Memory B cell (primary cell): ENCODE measurements around the gene DOCK9.

Source experiments
- ATAC-seq: fragments of 150-1000 bp; cut with Tn5 transposase; 2 replicates; pipeline ENCODE4 v1.10.0; 2021; ENCODE audit warnings: low read depth, mild to moderate bottlenecking, moderate library complexity
- DNase-seq, 2 donors: peaks; one replicate each; pipeline ENCODE4 v3.0.0; 2022; ENCODE audit warnings: low spot score in 2 of 2
- H3K27ac Mint-ChIP-seq: one replicate; pipeline ENCODE4 v1.8.0; 2022; ENCODE audit warnings: mild to moderate bottlenecking, moderate library complexity, mixed read lengths
- H3K27me3 Mint-ChIP-seq: one replicate; pipeline ENCODE4 v1.8.0; 2022; ENCODE audit warnings: mixed read lengths
- H3K36me3 Mint-ChIP-seq: one replicate; pipeline ENCODE4 v1.8.0; 2022; ENCODE audit warnings: mild to moderate bottlenecking, mixed read lengths
- H3K4me1 Mint-ChIP-seq: one replicate; pipeline ENCODE4 v1.8.0; 2022; ENCODE audit warnings: mixed read lengths
- H3K4me3 Mint-ChIP-seq: one replicate; pipeline ENCODE4 v1.8.0; 2022; ENCODE audit warnings: mild to moderate bottlenecking, moderate library complexity, mixed read lengths
- H3K9me3 Mint-ChIP-seq: one replicate; pipeline ENCODE4 v1.8.0; 2022; ENCODE audit warnings: mixed read lengths

The DOCK9 gene

GRCh38 chr13:98880677-98881076 is 97.2 kb downstream of the DOCK9 start:
- H3K9me3 Mint-ChIP-seq = no peaks in the 10 kb centered on the region
- ATAC-seq (no peak), DNase-seq (no peak)
- H3K27ac Mint-ChIP-seq = no peak overlapping the region
- H3K4me3 Mint-ChIP-seq = no peak overlapping the region
- no peaks in the 10 kb centered on the region for H3K27me3 Mint-ChIP-seq
- H3K36me3 Mint-ChIP-seq = peaks cover 44% of the 10 kb centered on the region
- peaks cover 3% of the 10 kb centered on the region for H3K4me1 Mint-ChIP-seq

- Mint-ChIP-seq H3K4me3 (no peak overlapping the region), H3K9me3 (no peaks in the 10 kb centered on the region), H3K27me3 (no peaks in the 10 kb centered on the region), H3K27ac (no peak overlapping the region), H3K36me3 (peaks cover 43% of the 10 kb centered on the region), H3K4me1 (peaks cover 8% of the 10 kb centered on the region)
- DNase-seq (no peak), ATAC-seq (no peak)
Observed at GRCh38 chr13:98879957-98880356, 97.9 kb downstream of the DOCK9 start.

GRCh38 chr13:98879127-98879520 is 98.7 kb downstream of the DOCK9 start:
- Mint-ChIP-seq H3K27ac (no peak overlapping the region), H3K4me3 (no peak overlapping the region), H3K36me3 (peaks cover 46% of the 10 kb centered on the region), H3K4me1 (peaks cover 13% of the 10 kb centered on the region), H3K9me3 (no peaks in the 10 kb centered on the region), H3K27me3 (no peaks in the 10 kb centered on the region)
- DNase-seq = no peak
- ATAC-seq = no peak

GRCh38 chr13:98878486-98879126 is 99.3 kb downstream of the DOCK9 start:
- H3K27me3 Mint-ChIP-seq = no peaks in the 10 kb centered on the region
- ATAC-seq = no peak
- H3K36me3 Mint-ChIP-seq = peaks cover 51% of the 10 kb centered on the region
- H3K27ac Mint-ChIP-seq = no peak overlapping the region
- DNase-seq = no peak
- no peak overlapping the region for H3K4me3 Mint-ChIP-seq
- H3K4me1 Mint-ChIP-seq = peaks cover 13% of the 10 kb centered on the region
- peaks cover 2% of the 10 kb centered on the region for H3K9me3 Mint-ChIP-seq

GRCh38 chr13:98877936-98878335 is 99.9 kb downstream of the DOCK9 start:
- no peak overlapping the region for H3K27ac Mint-ChIP-seq
- peaks cover 52% of the 10 kb centered on the region for H3K36me3 Mint-ChIP-seq
- no peak for ATAC-seq
- H3K4me1 Mint-ChIP-seq = peaks cover 13% of the 10 kb centered on the region
- peaks cover 3% of the 10 kb centered on the region for H3K9me3 Mint-ChIP-seq
- H3K4me3 Mint-ChIP-seq = no peak overlapping the region
- no peak for DNase-seq
- no peaks in the 10 kb centered on the region for H3K27me3 Mint-ChIP-seq

GRCh38 chr13:98877466-98877865 is 100.4 kb downstream of the DOCK9 start:
- peaks cover 13% of the 10 kb centered on the region for H3K4me1 Mint-ChIP-seq
- H3K27ac Mint-ChIP-seq = no peak overlapping the region
- no peak for ATAC-seq
- H3K9me3 Mint-ChIP-seq = peaks cover 4% of the 10 kb centered on the region
- no peak for DNase-seq
- no peak overlapping the region for H3K4me3 Mint-ChIP-seq
- H3K27me3 Mint-ChIP-seq = no peaks in the 10 kb centered on the region
- peaks cover 52% of the 10 kb centered on the region for H3K36me3 Mint-ChIP-seq

GRCh38 chr13:98875146-98875729 is 102.6 kb downstream of the DOCK9 start:
- H3K36me3 Mint-ChIP-seq = peaks cover 41% of the 10 kb centered on the region
- peaks cover 4% of the 10 kb centered on the region for H3K9me3 Mint-ChIP-seq
- peak overlapping the region; percentile 82 for H3K27ac Mint-ChIP-seq
- no peaks in the 10 kb centered on the region for H3K27me3 Mint-ChIP-seq
- H3K4me3 Mint-ChIP-seq = peak overlapping the region; percentile 30
- ATAC-seq = peak; percentile 97
- peaks cover 13% of the 10 kb centered on the region for H3K4me1 Mint-ChIP-seq
- no peak for DNase-seq

- peaks cover 10% of the 10 kb centered on the region for H3K4me1 Mint-ChIP-seq
- peaks cover 34% of the 10 kb centered on the region for H3K36me3 Mint-ChIP-seq
- no peaks in the 10 kb centered on the region for H3K27me3 Mint-ChIP-seq
- DNase-seq = no peak
- no peak for ATAC-seq
- H3K9me3 Mint-ChIP-seq = peaks cover 4% of the 10 kb centered on the region
- H3K4me3 Mint-ChIP-seq = no peak overlapping the region
- no peak overlapping the region for H3K27ac Mint-ChIP-seq
Observed at GRCh38 chr13:98874029-98874397, 103.9 kb downstream of the DOCK9 start.

GRCh38 chr13:98873377-98874028 is 104.4 kb downstream of the DOCK9 start:
- H3K27ac Mint-ChIP-seq = no peak overlapping the region
- DNase-seq = no peak
- no peaks in the 10 kb centered on the region for H3K27me3 Mint-ChIP-seq
- H3K4me3 Mint-ChIP-seq = no peak overlapping the region
- peaks cover 32% of the 10 kb centered on the region for H3K36me3 Mint-ChIP-seq
- peaks cover 4% of the 10 kb centered on the region for H3K9me3 Mint-ChIP-seq
- peaks cover 10% of the 10 kb centered on the region for H3K4me1 Mint-ChIP-seq
- ATAC-seq = no peak

- DNase-seq = no peak
- peaks cover 10% of the 10 kb centered on the region for H3K4me1 Mint-ChIP-seq
- peaks cover 4% of the 10 kb centered on the region for H3K9me3 Mint-ChIP-seq
- no peak overlapping the region for H3K4me3 Mint-ChIP-seq
- H3K27ac Mint-ChIP-seq = no peak overlapping the region
- no peaks in the 10 kb centered on the region for H3K27me3 Mint-ChIP-seq
- H3K36me3 Mint-ChIP-seq = peaks cover 34% of the 10 kb centered on the region
- ATAC-seq = no peak
Observed at GRCh38 chr13:98871727-98872126, 106.1 kb downstream of the DOCK9 start.

- Mint-ChIP-seq H3K9me3 (peaks cover 4% of the 10 kb centered on the region), H3K4me1 (peaks cover 2% of the 10 kb centered on the region)
- ATAC-seq = no peak
Observed at GRCh38 chr13:98869408-98870090, 108.3 kb downstream of the DOCK9 start.

GRCh38 chr13:98868932-98869331 is 108.9 kb downstream of the DOCK9 start:
- DNase-seq (no peak), ATAC-seq (no peak)
- H3K4me3 Mint-ChIP-seq = no peak overlapping the region
- H3K4me1 Mint-ChIP-seq = no peaks in the 10 kb centered on the region
- no peak overlapping the region for H3K27ac Mint-ChIP-seq
- H3K36me3 Mint-ChIP-seq = peaks cover 40% of the 10 kb centered on the region
- H3K9me3 Mint-ChIP-seq = peaks cover 4% of the 10 kb centered on the region
- no peaks in the 10 kb centered on the region for H3K27me3 Mint-ChIP-seq

More at GRCh38 chr13:98869408-98870090, 108.3 kb downstream of the DOCK9 start:
- Mint-ChIP-seq H3K27me3 (no peaks in the 10 kb centered on the region), H3K4me3 (no peak overlapping the region), H3K36me3 (peaks cover 44% of the 10 kb centered on the region), H3K27ac (no peak overlapping the region)
- DNase-seq = no peak

GRCh38 chr13:98866882-98867281 is 111.0 kb downstream of the DOCK9 start:
- Mint-ChIP-seq H3K27ac (no peak overlapping the region), H3K36me3 (peaks cover 33% of the 10 kb centered on the region), H3K9me3 (no peaks in the 10 kb centered on the region), H3K4me1 (no peaks in the 10 kb centered on the region), H3K27me3 (no peaks in the 10 kb centered on the region), H3K4me3 (no peak overlapping the region)
- no peak for DNase-seq
- ATAC-seq = no peak

GRCh38 chr13:98860491-98860890 is 117.4 kb downstream of the DOCK9 start:
- Mint-ChIP-seq H3K4me3 (no peak overlapping the region), H3K27me3 (no peaks in the 10 kb centered on the region), H3K9me3 (no peaks in the 10 kb centered on the region), H3K36me3 (peaks cover 41% of the 10 kb centered on the region), H3K4me1 (no peaks in the 10 kb centered on the region), H3K27ac (no peak overlapping the region)
- ATAC-seq (no peak), DNase-seq (no peak)
